Large intestine (tissue), 3 donors: ENCODE data around the gene PI4KA. TPM values are rescaled to one million over a fixed set of nuclear protein-coding genes. Genes with fewer than 3 reads are reported as not detected.
"Not testable (repeated sequence)": the region's sequence is repeated elsewhere in the genome, so short reads cannot be mapped to it uniquely, and the experiment has no call there.

ENCODE experiments used
- DNase-seq, 2 donors: peaks; one replicate each; pipeline versions ENCODE4 v3.0.0 to v3.0.0-alpha.2; 2013
- H3K27ac ChIP-seq: one replicate; pipeline ENCODE4 v1.5.1; 2013; ENCODE audit warnings: low read length
- H3K27me3 ChIP-seq: 2 replicates; pipeline ENCODE4 v1.6.1; 2013; ENCODE audit warnings: low read length; ENCODE audit not compliant: control insufficient read depth, insufficient read depth
- H3K36me3 ChIP-seq: 2 replicates; pipeline ENCODE4 v1.6.1; 2013; ENCODE audit warnings: low read length; ENCODE audit not compliant: control insufficient read depth, insufficient read depth
- H3K4me1 ChIP-seq: one replicate; pipeline ENCODE4 v1.6.1; 2013; ENCODE audit warnings: low read length; ENCODE audit not compliant: control insufficient read depth, insufficient read depth
- H3K4me3 ChIP-seq: one replicate; pipeline ENCODE4 v1.5.1; 2013; ENCODE audit warnings: low read length
- H3K9me3 ChIP-seq: one replicate; pipeline ENCODE4 v1.6.1; 2013; ENCODE audit warnings: mild to moderate bottlenecking, low read depth, low read length, moderate library complexity; ENCODE audit not compliant: control insufficient read depth
- WGBS: methylation state at CpG from one replicate; pipeline ENCODE4 v1.1.5; 2013; ENCODE audit warnings: low lambda C conversion rate; ENCODE audit not compliant: insufficient coverage; 5-methylcytosine and 5-hydroxymethylcytosine counted together
- polyA plus RNA-seq: library from polyadenylated mRNA; unstranded; fragments of 120-200 nt; gene quantifications from one replicate; pipeline ENCODE4 v1.2.1, GENCODE V29; 2013

Gene PI4KA
- polyA plus RNA-seq, 1 donor = 79.8 TPM

DNA sequence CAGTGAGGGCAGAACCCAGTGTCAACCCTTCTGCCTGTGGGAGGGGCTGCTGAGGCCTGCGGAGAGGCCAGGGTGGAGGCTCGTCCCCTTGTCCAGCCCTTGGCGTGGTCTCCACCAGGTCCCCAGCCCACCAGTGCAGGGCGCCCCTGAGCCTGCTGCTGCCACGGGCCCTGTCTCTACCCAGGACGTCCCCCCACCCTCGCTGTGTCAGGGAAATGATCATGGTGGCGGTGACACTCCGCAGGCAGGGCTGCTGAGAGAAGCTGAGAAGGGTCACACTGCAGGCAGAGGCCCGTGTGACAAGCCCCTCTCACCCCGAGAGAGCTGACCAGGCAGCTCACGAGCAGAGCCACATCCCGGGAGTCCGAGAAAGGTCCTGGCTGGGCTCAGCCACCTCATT, 164.4 kb downstream of the PI4KA start:
- H3K9me3 ChIP-seq, H3K36me3 ChIP-seq, DNase-seq, H3K27ac ChIP-seq, H3K4me1 ChIP-seq, H3K4me3 ChIP-seq, H3K27me3 ChIP-seq: not testable (repeated sequence)
- WGBS = no CpG with 5 or more reads among the region's 14 CpGs

DNA sequence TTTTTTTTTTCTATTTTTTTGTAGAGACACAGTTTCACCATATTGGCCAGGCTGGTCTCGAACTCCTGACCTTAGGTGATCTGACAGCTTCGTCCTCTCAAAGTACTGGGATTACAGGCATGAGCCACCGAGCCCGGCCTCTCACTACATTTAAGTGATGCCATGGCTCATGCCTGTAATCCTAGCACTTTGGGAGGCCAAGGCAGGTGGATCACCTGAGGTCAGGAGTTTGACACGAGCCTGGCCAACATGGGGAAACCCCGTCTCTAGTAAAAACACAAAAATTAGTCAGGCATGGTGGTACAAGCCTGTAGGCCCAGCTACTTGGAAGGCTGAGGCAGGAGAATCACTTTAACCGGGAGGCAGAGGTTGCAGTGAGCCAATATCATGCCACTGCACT, 165.7 kb downstream of the PI4KA start:
- not testable (repeated sequence) for H3K36me3 ChIP-seq, DNase-seq, H3K4me3 ChIP-seq, H3K27ac ChIP-seq, H3K9me3 ChIP-seq, H3K4me1 ChIP-seq, H3K27me3 ChIP-seq
- WGBS = no CpG with 5 or more reads among the region's 7 CpGs

DNA sequence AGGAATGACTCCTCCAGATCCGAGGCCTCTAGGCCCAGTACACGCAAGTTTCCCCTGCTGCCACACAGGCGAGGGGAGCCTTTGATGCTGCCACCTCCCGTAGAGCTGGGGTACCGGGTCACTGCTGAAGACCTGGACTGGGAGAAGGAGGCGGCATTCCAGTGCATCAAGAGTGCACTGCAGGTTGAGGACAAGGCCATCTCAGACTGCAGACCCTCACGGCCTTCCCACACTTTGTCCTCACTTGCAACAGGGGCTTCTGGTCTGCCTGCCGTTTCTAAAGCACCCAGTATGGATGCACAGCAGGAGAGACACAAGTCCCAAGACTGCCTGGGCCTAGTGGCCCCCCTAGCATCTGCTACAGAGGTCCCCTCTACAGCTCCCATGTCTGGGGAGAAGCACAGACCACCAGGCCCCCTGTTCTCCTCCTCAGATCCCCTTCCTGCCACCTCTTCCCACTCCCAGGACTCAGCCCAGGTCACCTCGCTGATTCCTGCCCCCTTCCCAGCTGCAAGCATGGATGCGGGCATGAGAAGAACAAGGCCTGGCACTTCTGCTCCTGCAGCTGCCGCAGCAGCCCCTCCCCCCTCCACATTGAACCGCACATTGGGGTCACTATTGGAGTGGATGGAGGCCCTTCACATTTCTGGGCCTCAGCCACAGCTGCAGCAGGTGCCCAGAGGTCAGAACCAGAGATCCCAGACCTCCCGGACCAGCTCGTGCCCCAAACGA, 167.9 kb downstream of the PI4KA start:
- not testable (repeated sequence) for H3K27me3 ChIP-seq, H3K9me3 ChIP-seq, H3K4me3 ChIP-seq, H3K27ac ChIP-seq, DNase-seq, H3K36me3 ChIP-seq, H3K4me1 ChIP-seq
- no CpG with 5 or more reads among the region's 15 CpGs for WGBS

DNA sequence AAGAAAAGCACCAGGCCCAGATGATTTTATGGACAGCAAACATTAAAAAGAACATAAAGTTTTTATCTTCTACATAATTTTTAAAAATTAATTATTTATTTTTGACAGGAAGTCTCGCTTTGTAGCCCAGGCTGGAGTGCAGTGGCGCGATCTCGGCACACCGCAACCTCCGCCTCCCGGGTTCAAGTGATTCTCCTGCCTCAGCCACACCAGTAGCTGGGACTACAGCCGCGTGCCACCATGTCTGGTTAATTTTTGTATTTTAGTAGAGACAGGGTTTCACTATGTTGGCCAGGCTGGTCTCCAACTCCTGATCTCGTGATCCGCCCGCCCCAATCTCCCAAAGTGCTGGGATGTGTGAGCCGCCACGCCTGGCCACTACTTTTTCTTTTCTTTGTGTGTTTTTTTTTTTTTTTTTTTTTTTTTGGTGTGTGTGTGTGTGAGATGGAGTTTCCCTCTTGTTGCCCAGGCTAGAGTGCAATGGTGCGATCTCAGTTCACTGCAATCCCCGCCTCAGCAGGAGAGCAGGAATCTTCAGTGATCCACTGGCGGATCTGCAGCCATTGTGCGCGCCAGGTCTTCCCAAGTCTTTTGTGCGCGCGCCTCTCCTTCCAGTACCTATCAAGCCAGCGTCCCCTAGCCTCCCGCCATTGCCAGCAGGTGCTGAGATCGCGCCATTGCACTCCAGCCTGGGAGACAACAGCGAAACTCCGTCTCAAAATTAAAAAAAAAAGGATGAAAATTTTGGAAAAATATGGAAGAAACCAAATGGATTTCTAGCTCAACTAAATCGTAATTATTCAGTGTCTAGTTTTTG, 171.0 kb downstream of the PI4KA start:
- H3K4me3 ChIP-seq, DNase-seq, H3K27me3 ChIP-seq, H3K4me1 ChIP-seq, H3K36me3 ChIP-seq, H3K27ac ChIP-seq, H3K9me3 ChIP-seq: not testable (repeated sequence)
- 93% methylated on average over 5 of the region's 29 CpGs for WGBS

DNA sequence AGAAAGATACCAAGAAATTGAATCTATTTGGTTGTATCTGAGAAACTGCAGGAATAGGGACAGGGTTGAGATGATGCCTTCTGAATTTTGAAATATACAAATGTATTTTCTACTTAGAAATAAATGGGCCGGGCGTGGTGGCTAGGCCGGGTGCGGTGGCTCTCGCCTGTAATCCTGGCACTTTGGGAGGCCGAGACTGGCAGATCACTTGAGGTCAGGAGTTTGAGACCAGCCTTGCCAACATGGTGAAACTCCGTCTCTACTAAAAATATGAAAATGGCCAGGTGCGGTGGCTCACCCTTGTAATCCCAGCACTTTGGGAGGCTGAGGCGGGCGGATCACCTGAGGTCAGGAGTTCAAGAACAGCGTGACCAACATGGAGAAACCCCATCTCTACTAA, 172.8 kb downstream of the PI4KA start:
- DNase-seq, H3K4me3 ChIP-seq, H3K27me3 ChIP-seq, H3K9me3 ChIP-seq, H3K36me3 ChIP-seq, H3K27ac ChIP-seq, H3K4me1 ChIP-seq: not testable (repeated sequence)
- WGBS = no CpG with 5 or more reads among the region's 11 CpGs

DNA sequence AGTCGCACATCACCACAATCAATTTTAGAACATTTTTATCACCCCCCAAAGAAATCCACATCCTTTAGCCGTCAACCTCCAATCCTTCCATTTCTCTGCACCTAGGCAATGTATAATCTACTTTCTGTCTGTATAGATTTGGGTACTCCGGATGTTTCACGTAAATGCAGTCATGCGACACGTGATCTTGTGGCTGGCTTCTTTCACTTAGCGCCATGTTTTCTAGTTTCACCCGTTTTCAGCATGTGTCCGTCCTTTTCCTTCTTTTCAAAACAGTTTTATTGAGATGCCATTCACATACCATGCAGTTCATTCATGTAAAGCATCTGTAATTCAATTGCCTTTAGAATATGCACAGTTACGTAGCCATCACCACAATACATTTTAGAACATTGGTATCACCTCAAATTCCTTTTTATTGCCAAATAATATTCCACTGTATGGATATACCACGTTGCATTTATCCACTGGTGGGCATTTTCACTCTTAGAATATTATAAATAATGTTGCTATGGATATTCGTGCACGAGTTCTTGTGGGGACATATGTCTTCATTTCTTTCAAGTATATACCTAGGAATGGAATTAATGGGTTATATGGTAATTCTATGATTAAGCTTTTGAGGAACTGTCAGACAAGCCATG, 179.7 kb downstream of the PI4KA start:
- H3K36me3 ChIP-seq, H3K9me3 ChIP-seq, H3K4me3 ChIP-seq, DNase-seq, H3K27ac ChIP-seq, H3K27me3 ChIP-seq, H3K4me1 ChIP-seq: not testable (repeated sequence)
- WGBS = 100% methylated on average over 1 of the region's 13 CpGs

DNA sequence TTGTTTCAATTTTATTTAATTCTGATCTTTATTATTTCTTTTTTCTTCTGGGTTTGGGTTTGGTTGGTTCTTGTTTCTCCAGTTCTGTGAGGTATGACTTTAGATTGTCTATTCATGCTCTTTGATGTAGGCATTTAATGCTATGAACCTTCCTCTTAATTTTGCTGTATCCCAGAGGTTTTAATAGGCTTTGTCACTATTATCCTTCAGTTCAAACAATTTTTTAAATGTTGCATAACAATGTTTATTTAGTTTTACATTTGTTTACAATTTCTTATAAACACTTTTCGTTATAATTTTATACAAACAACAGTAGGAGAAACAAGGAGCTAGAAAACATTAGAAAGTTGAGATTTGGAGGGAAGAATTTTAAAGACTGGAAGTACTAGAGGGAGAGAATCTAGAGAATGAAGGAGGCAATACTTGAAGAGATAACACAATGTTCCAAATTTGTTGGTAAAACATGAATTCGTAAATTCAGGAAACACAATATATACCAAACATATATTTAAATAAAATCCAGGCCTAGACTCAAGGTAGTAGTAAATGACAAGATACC, 180.8 kb downstream of the PI4KA start:
- whole genome bisulfite sequencing = 83% methylated on average over 1 of the region's 2 CpGs
- Histone ChIP-seq H3K27me3 (peaks cover 8% of the 10 kb centered on the region), H3K9me3 (no peaks in the 10 kb centered on the region)

DNA sequence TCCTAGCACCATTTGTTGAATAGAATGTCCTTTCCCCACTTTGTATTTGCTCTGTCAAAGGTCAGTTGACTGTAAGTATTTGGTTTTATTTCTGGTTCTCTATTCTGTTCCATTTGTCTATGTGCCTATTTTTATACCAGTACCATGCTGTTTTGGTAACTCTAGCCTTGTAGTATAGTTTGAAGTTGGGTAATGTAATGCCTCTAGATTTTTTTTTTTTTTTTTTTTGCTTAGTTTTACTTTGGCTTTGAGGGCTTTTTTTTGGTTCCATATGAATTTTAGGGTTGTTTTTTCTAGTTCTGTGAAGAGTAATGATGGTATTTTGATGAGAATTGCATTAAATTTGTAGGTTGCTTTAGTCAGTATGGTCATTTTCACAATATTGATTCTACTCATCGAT, 183.0 kb downstream of the PI4KA start:
- no CpG with 5 or more reads among the region's 1 CpG for WGBS
- not testable (repeated sequence) for H3K9me3 ChIP-seq, H3K27ac ChIP-seq, H3K36me3 ChIP-seq, H3K4me1 ChIP-seq, H3K4me3 ChIP-seq, DNase-seq
- peaks cover 14% of the 10 kb centered on the region for H3K27me3 ChIP-seq

More for the DNA sequence above, 180.8 kb downstream of the PI4KA start:
- Histone ChIP-seq H3K4me3 (no peak overlapping the region), H3K4me1 (no peaks in the 10 kb centered on the region), H3K36me3 (no peaks in the 10 kb centered on the region), H3K27ac (no peak overlapping the region)
- DNase-seq = no peak

DNA sequence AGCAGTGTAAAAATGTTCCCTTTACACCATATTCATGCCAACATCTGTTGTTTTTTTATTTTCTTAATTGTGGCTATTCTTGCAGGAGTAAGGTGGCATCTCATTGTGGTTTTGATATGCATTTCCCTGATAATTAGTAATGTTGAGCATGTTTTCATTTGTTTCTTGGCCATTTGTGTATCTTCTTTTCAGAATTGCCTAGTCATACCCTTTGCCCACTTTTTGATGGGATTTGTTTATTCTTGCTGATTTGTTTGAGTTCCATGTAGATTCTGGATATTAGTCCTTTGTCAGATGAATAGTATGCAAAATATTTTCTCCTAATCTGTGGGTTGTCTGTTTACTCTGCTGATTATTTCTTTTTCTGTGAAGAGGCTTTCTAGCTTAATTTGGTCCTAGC, 183.6 kb downstream of the PI4KA start:
- Histone ChIP-seq H3K4me1 (no peaks in the 10 kb centered on the region), H3K4me3 (no peak overlapping the region), H3K36me3 (no peaks in the 10 kb centered on the region), H3K27ac (no peak overlapping the region), H3K9me3 (no peaks in the 10 kb centered on the region), H3K27me3 (peaks cover 17% of the 10 kb centered on the region)
- no peak for DNase-seq

DNA sequence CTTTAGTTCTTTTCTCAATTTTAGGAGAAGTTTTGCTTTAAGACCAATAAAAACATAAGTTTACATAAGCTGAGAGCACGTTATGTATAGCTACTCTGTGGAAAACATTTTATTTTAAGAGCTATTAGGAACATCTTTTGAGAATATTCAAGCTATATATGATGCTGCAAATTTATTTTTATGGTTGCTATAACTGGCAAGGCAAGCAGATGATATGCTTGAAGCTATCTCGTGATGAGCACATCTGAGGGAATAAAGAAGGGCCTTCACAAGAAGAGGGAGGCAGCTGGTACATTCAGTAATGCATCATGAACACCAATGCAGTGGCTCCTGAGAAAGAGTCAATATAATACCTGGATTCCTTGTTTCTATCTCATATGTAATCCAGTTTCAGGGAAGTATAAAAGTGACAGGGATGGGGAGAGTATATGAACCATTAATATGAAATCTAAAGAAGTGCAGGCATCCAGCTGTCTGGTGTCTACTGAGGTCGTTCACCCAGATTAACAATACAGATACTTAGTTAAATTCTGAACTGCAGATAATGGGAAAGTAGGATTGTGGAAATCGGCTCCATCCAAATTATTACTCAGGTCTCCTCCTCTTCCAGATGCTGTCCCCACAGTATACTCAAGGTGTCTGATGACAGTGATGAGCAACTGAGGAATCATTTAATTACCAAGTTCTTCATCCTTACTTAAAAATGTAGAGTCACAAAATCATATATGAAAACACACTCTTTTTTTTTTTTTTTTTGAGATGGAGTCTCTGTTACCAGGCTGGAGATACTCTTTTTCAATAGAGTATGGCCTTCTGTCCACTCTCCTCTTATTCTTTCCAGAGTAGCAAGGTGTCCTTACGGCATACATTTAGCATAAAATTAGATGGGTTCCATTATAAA, 185.1 kb downstream of the PI4KA start:
- no peak overlapping the region for H3K27ac ChIP-seq

More for the DNA sequence above, 185.1 kb downstream of the PI4KA start:
- WGBS = 100% methylated on average over 1 of the region's 5 CpGs
- Histone ChIP-seq H3K4me1 (no peaks in the 10 kb centered on the region), H3K9me3 (no peaks in the 10 kb centered on the region), H3K27me3 (peaks cover 17% of the 10 kb centered on the region), H3K4me3 (no peak overlapping the region), H3K36me3 (no peaks in the 10 kb centered on the region)
- DNase-seq = no peak
